WTC11 (cell line): ENCODE data around the gene ZNF629. TPM values are rescaled to one million over a fixed set of nuclear protein-coding genes. Genes with fewer than 3 reads are reported as not detected.

Experiments used
- ATAC-seq: fragments of 200-7000 bp; cut with Tn5 transposase; 2 replicates; pipeline ENCODE4 v1.10.0; 2021; ENCODE audit warnings: mild to moderate bottlenecking, moderate library complexity
- CTCF ChIA-PET: fragments of 300-600 bp; sonication (Branson Sonifier 250); formaldehyde crosslinking; loops from one replicate; lab custom pipeline; 2021; ENCODE audit warnings: antibody characterized with exemption; lab: Charles Lee
- POLR2A ChIA-PET: fragments of 350-600 bp; sonication (Branson Sonifier 250); formaldehyde crosslinking; loops from one replicate; lab custom pipeline; 2021; ENCODE audit warnings: antibody characterized with exemption; lab: Charles Lee
- DNase-seq: peaks from one replicate; pipeline ENCODE4 v3.0.0; 2021; ENCODE audit warnings: low spot score
- H3K27ac Mint-ChIP-seq: 2 replicates; pipeline ENCODE4 v1.8.0; 2021; ENCODE audit warnings: mixed read lengths
- H3K27me3 Mint-ChIP-seq: 2 replicates; pipeline ENCODE4 v1.8.0; 2021; ENCODE audit warnings: low read depth, mild to moderate bottlenecking, moderate library complexity, mixed read lengths
- H3K36me3 Mint-ChIP-seq: 2 replicates; pipeline ENCODE4 v1.8.0; 2021; ENCODE audit warnings: mixed read lengths
- H3K4me1 Mint-ChIP-seq: 2 replicates; pipeline ENCODE4 v1.8.0; 2022; ENCODE audit warnings: mixed read lengths
- H3K4me3 Mint-ChIP-seq: 2 replicates; pipeline ENCODE4 v1.8.0; 2021; ENCODE audit warnings: mild to moderate bottlenecking, moderate library complexity, mixed read lengths
- H3K9me3 Mint-ChIP-seq: 2 replicates; pipeline ENCODE4 v1.8.0; 2021; ENCODE audit warnings: mixed read lengths
- ARID4B ChIP-seq: sonication (generic); formaldehyde crosslinking; IDR thresholded peaks from 2 replicates; pipeline ENCODE4 v1.8.0; 2023; ENCODE audit warnings: missing genetic modification reagents, mild to moderate bottlenecking, borderline replicate concordance
- ATF1 ChIP-seq: sonication (generic); formaldehyde crosslinking; IDR thresholded peaks from 2 replicates; pipeline ENCODE4 v1.8.1; 2023; ENCODE audit warnings: mild to moderate bottlenecking, moderate library complexity, missing genetic modification reagents
- CBFB ChIP-seq: sonication (generic); formaldehyde crosslinking; IDR thresholded peaks from 2 replicates; pipeline ENCODE4 v1.8.1; 2022; ENCODE audit warnings: mild to moderate bottlenecking, low read depth, missing genetic modification reagents
- EMX1 ChIP-seq: fragments of 250-450 bp; sonication (Bioruptor Pico); IDR thresholded peaks from 2 replicates; pipeline ENCODE4 v1.8.0; 2021; ENCODE audit warnings: mild to moderate bottlenecking
- FOXK1 ChIP-seq: sonication (generic); formaldehyde crosslinking; IDR thresholded peaks from 2 replicates; pipeline ENCODE4 v1.8.0; 2022; ENCODE audit warnings: mild to moderate bottlenecking, moderate library complexity, missing genetic modification reagents
- FOXP1 ChIP-seq: sonication (generic); formaldehyde crosslinking; IDR thresholded peaks from 2 replicates; pipeline ENCODE4 v1.8.0; 2022; ENCODE audit warnings: missing genetic modification reagents, mild to moderate bottlenecking, moderate library complexity, borderline replicate concordance
- FOXP4 ChIP-seq: sonication (generic); formaldehyde crosslinking; IDR thresholded peaks from 2 replicates; pipeline ENCODE4 v1.8.0; 2022; ENCODE audit warnings: mild to moderate bottlenecking, missing genetic modification reagents
- GRHL2 ChIP-seq: fragments of 250-450 bp; sonication (Bioruptor Pico); IDR thresholded peaks from 2 replicates; pipeline ENCODE4 v1.8.0; 2022; ENCODE audit warnings: mild to moderate bottlenecking, moderate library complexity; ENCODE audit not compliant: insufficient replicate concordance, severe bottlenecking
- HMGXB4 ChIP-seq: sonication (generic); formaldehyde crosslinking; IDR thresholded peaks from 2 replicates; pipeline ENCODE4 v1.8.1; 2023; ENCODE audit warnings: mild to moderate bottlenecking, moderate library complexity, missing genetic modification reagents
- IRF2 ChIP-seq: sonication (generic); formaldehyde crosslinking; IDR thresholded peaks from 2 replicates; pipeline ENCODE4 v1.8.0; 2022; ENCODE audit warnings: low read depth, missing genetic modification reagents, borderline replicate concordance
- MAX ChIP-seq: sonication (generic); formaldehyde crosslinking; IDR thresholded peaks from 2 replicates; pipeline ENCODE4 v1.8.0; 2022; ENCODE audit warnings: mild to moderate bottlenecking, missing genetic modification reagents
- MYBL2 ChIP-seq: sonication (generic); formaldehyde crosslinking; IDR thresholded peaks from 2 replicates; pipeline ENCODE4 v1.8.1; 2023; ENCODE audit warnings: mild to moderate bottlenecking, moderate library complexity, missing genetic modification reagents
- NFATC4 ChIP-seq: fragments of 250-450 bp; sonication (Bioruptor Pico); IDR thresholded peaks from 2 replicates; pipeline ENCODE4 v1.9.0; 2021; ENCODE audit warnings: mild to moderate bottlenecking
- NFE2L1 ChIP-seq: sonication (generic); formaldehyde crosslinking; IDR thresholded peaks from 2 replicates; pipeline ENCODE4 v1.8.1; 2023; ENCODE audit warnings: missing genetic modification reagents
- PRRX2 ChIP-seq: fragments of 250-450 bp; sonication (Bioruptor Pico); IDR thresholded peaks from 2 replicates; pipeline ENCODE4 v1.8.0; 2021; ENCODE audit warnings: mild to moderate bottlenecking
- TCF7 ChIP-seq: sonication (generic); formaldehyde crosslinking; IDR thresholded peaks from 2 replicates; pipeline ENCODE4 v1.8.0; 2022; ENCODE audit warnings: mild to moderate bottlenecking, low read depth, missing genetic modification reagents, moderate library complexity
- ZNF138 ChIP-seq: sonication (generic); formaldehyde crosslinking; conservative IDR thresholded peaks from 2 replicates; pipeline ENCODE4 v1.8.1; 2022; ENCODE audit warnings: mild to moderate bottlenecking, moderate library complexity, missing genetic modification reagents
- ZNF281 ChIP-seq: sonication (generic); formaldehyde crosslinking; IDR thresholded peaks from 2 replicates; pipeline ENCODE4 v1.8.0; 2023; ENCODE audit warnings: mild to moderate bottlenecking, missing genetic modification reagents
- ZNF512 ChIP-seq: sonication (generic); formaldehyde crosslinking; IDR thresholded peaks from 2 replicates; pipeline ENCODE4 v1.8.1; 2022; ENCODE audit warnings: missing genetic modification reagents, borderline replicate concordance
- ZNF671 ChIP-seq: fragments of 250-450 bp; sonication (Bioruptor Pico); IDR thresholded peaks from 2 replicates; pipeline ENCODE4 v1.8.0; 2021; ENCODE audit warnings: mild to moderate bottlenecking
- total RNA-seq: library from RNA; stranded (reverse); gene quantifications from 3 replicates; pipeline ENCODE4 v1.2.3, GENCODE V29; 2021

ZNF629 gene
- total RNA-seq, 1 experiment from 2014 or later = 20.0 TPM

GRCh38 chr16:30775392-30776188 is 11.4 kb downstream of the ZNF629 start:
- ATAC-seq (peak; percentile 80), DNase-seq (peak; percentile 88)
- POLR2A ChIA-PET = interaction anchor here (0.6 to 1.2 kb wide), 12 partner anchors 11 to 126 kb away, joined by 3 to 12 read pairs (median 3); partner anchors contain the start of genes BCL7C, CFAP119, PHKG2 and ZNF629
- H3K36me3 Mint-ChIP-seq = peaks cover 25% of the 10 kb centered on the region
- no peaks in the 10 kb centered on the region for H3K9me3 Mint-ChIP-seq
- H3K4me3 Mint-ChIP-seq = peak overlapping the region; percentile 91
- peaks cover 3% of the 10 kb centered on the region for H3K27me3 Mint-ChIP-seq
- CTCF ChIA-PET = interaction anchor here (0.8 to 1.5 kb wide), 5 partner anchors 22 to 166 kb away, joined by 4 to 8 read pairs (median 5); no protein-coding TSS in a partner anchor
- H3K4me1 Mint-ChIP-seq = peaks cover 25% of the 10 kb centered on the region
- H3K27ac Mint-ChIP-seq = peak overlapping the region; percentile 98
- TF ChIP-seq GRHL2 (no peak), NFATC4 (peak; percentile 66; the same call in 1 of the 2 replicates), HMGXB4 (peak; percentile 70; the same call in 1 of the 2 replicates), ZNF138 (CRISPR knock-in tag) (0 out of 2 replicates have a peak, but pooled peaks have one; percentile 81), FOXP4 (CRISPR knock-in tag) (peak; percentile 26; the same call in 1 of the 2 replicates), NFE2L1 (peak; percentile 3; the same call in 1 of the 2 replicates), ATF1 (CRISPR knock-in tag) (peak; percentile 17; the same call in 1 of the 2 replicates), EMX1 (CRISPR knock-in tag) (peak; percentile 85), ARID4B (CRISPR knock-in tag) (peak; percentile 88), ZNF281 (CRISPR knock-in tag) (peak; percentile 67; the same call in 1 of the 2 replicates), CBFB (CRISPR knock-in tag) (peak; percentile 96), TCF7 (0 out of 2 replicates have a peak, but pooled peaks have one; percentile 69), ZNF671 (CRISPR knock-in tag) (no peak), PRRX2 (CRISPR knock-in tag) (peak; percentile 92), FOXP1 (peak; percentile 87), MYBL2 (CRISPR knock-in tag) (peak; percentile 45; the same call in 1 of the 2 replicates), ZNF512 (CRISPR knock-in tag) (no peak), IRF2 (CRISPR knock-in tag) (0 out of 2 replicates have a peak, but pooled peaks have one; percentile 61), MAX (CRISPR knock-in tag) (peak; percentile 92), FOXK1 (CRISPR knock-in tag) (peak; percentile 44)
